Esophagus (tissue), 2 donors: ENCODE data around the gene ATG4D. TPM values are rescaled to one million over a fixed set of nuclear protein-coding genes. Genes with fewer than 3 reads are reported as not detected.
"Not testable (repeated sequence)": the region's sequence is repeated elsewhere in the genome, so short reads cannot be mapped to it uniquely, and the experiment has no call there.

ENCODE experiments used
- H3K27ac ChIP-seq, 2 donors: one replicate each; pipeline ENCODE4 v1.5.1; 2013; ENCODE audit warnings: low read depth in 2 of 2, mild to moderate bottlenecking in 2 of 2, inconsistent platforms in 1 of 2, low read length in 1 of 2, moderate library complexity in 1 of 2
- H3K27me3 ChIP-seq, 2 donors: one replicate each; pipeline ENCODE4 v1.6.1; 2013; ENCODE audit warnings: low read length in 2 of 2, control low read depth in 1 of 2, mild to moderate bottlenecking in 1 of 2; ENCODE audit not compliant: insufficient read depth in 2 of 2, control insufficient read depth in 1 of 2
- H3K36me3 ChIP-seq, 2 donors: one replicate each; pipeline ENCODE4 v1.6.1; 2013; ENCODE audit warnings: low read length in 1 of 2; ENCODE audit not compliant: control insufficient read depth in 2 of 2, insufficient read depth in 2 of 2
- H3K4me1 ChIP-seq, 2 donors: one replicate each; pipeline ENCODE4 v1.6.1; 2013; ENCODE audit warnings: low read length in 1 of 2; ENCODE audit not compliant: control insufficient read depth in 2 of 2, insufficient read depth in 2 of 2
- H3K4me3 ChIP-seq, 2 donors: one replicate each; pipeline ENCODE4 v1.5.1; 2013; ENCODE audit warnings: low read length in 2 of 2, mild to moderate bottlenecking in 2 of 2, low read depth in 1 of 2, moderate library complexity in 1 of 2
- H3K9me3 ChIP-seq, 2 donors: one replicate each; pipeline ENCODE4 v1.6.1; 2013; ENCODE audit warnings: mild to moderate bottlenecking in 2 of 2, low read depth in 1 of 2, low read length in 1 of 2, moderate library complexity in 1 of 2; ENCODE audit not compliant: control insufficient read depth in 2 of 2, insufficient read depth in 1 of 2
- WGBS, 2 donors: extraction: QIAGEN DNeasy Blood & Tissue Kit; methylation state at CpG; one replicate each; pipeline ENCODE4 v1.1.7; 2013; 5-methylcytosine and 5-hydroxymethylcytosine counted together
- polyA plus RNA-seq, 2 donors: library from polyadenylated mRNA; stranded (reverse); fragments of 200-250 nt; gene quantifications; one replicate each; pipeline ENCODE4 v1.2.3, GENCODE V29; 2013
- donor health status: healthy with polysubstance abuse.
- donor health status: Bipolar disorder and iron deficiency.

The ATG4D gene
- polyA plus RNA-seq, 2 donors, result 43.9 to 53.6 TPM

DNA sequence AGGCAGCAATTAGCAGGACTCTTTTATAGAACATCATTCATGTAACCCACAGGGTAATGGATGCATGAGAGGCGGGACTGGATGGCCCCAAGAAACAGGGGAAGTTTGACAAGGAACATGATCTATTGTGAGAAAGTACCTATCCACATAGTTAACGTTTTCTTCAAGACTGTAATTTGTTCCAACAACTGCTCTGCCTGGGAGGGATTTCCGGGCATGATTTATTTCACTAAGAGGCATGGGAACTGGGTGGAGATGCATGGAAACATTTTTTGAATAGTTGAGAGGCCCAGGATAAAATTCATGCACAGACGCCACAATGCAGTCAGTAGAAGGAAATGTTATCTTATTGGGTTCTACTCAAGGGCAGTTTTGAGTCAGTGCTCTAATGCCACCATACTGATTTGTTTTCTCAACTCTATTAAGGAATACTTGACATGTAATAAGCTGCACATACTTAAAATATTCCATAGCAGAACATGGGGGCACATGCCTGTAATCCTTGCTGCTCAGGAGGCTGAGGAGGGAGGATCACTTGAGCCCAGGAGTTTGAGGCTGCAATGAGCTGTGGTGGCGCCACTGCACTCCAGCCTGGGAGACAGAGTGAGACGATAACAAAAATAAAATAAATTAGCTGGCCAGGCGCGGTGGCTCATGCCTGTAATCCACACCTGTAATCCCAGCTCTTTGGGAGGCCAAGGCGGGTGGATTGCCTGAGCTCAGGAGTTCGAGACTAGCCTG lies 9.9 kb upstream of the ATG4D start:
- Histone ChIP-seq H3K4me3 (no peak overlapping the region), H3K36me3 (no peaks in the 10 kb centered on the region), H3K9me3 (no peaks in the 10 kb centered on the region), H3K27me3 (no peaks in the 10 kb centered on the region), H3K4me1 (peaks cover 0 to 5% of the 10 kb centered on the region in 2 donors), H3K27ac (peak overlapping the region; percentile 62 to 70)
- 54 to 55% methylated on average over 10 of the region's 10 CpGs for WGBS, 2 donors

DNA sequence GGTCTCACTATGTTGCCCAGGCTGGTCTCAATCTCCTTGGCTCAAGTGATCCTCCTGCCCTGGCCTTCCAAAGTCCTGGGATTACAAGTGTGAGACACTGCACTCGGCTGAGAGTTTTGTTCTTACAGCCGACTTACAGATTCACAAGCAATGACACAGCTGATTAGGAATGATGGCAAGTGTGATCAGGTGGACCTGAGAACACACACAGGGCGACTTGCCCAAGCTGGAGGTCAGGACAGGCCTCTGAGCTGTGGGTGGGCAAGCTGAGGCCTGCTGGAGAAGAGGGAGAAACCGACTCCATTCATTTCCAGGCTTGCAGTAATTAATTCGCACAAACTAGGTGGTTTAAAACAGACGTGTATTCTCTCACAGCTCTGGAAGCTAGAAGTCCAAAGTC lies 8.1 kb upstream of the ATG4D start:
- WGBS, 2 donors, result 45 to 55% methylated on average over 6 of the region's 6 CpGs
- H3K27me3 ChIP-seq, result no peaks in the 10 kb centered on the region
- H3K9me3 ChIP-seq, result no peaks in the 10 kb centered on the region
- no peaks in the 10 kb centered on the region for H3K36me3 ChIP-seq
- no peak overlapping the region for H3K4me3 ChIP-seq
- peak overlapping the region; percentile 52 to 62 for H3K27ac ChIP-seq
- peaks cover 0 to 5% of the 10 kb centered on the region in 2 donors for H3K4me1 ChIP-seq

DNA sequence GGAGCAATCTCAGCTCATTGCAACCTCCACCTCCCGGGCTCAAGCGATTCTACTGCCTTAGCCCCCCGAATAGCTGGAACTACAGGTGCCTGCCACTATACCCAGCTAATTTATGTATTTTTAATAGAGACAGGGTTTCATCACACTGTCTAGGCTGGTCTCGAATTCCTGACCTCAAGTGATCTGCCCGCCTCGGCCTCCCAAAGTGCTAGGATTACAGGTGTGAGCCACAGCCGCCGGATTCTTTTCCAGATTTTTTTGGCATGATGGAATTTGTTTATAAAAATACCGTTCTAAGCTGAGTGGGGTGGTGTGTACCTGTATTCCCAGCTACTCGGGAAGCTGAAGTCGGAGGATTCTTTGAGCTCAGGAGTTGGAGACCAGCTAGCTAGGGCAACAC lies 6.0 kb upstream of the ATG4D start:
- 73 to 74% methylated on average over 11 of the region's 11 CpGs for WGBS, 2 donors
- no peaks in the 10 kb centered on the region for H3K36me3 ChIP-seq
- H3K9me3 ChIP-seq, result no peaks in the 10 kb centered on the region
- H3K27ac ChIP-seq, result no peak overlapping the region
- H3K27me3 ChIP-seq, result no peaks in the 10 kb centered on the region
- peaks cover 0 to 5% of the 10 kb centered on the region in 2 donors for H3K4me1 ChIP-seq
- H3K4me3 ChIP-seq, result no peak overlapping the region

GRCh38 chr19:10538204-10538983 lies 5.3 kb upstream of the ATG4D start:
- 72 to 73% methylated on average over 20 of the region's 20 CpGs for WGBS, 2 donors
- Histone ChIP-seq H3K4me3 (no peak overlapping the region), H3K27me3 (no peaks in the 10 kb centered on the region), H3K4me1 (peaks cover 0 to 5% of the 10 kb centered on the region in 2 donors), H3K36me3 (no peaks in the 10 kb centered on the region), H3K9me3 (no peaks in the 10 kb centered on the region), H3K27ac (no peak overlapping the region)

- H3K36me3 ChIP-seq, H3K4me1 ChIP-seq, H3K9me3 ChIP-seq, H3K27ac ChIP-seq, H3K4me3 ChIP-seq, H3K27me3 ChIP-seq: not testable (repeated sequence)
- WGBS, 2 donors, result 78% methylated on average over 7 to 9 of the region's 9 CpGs
Observed at GRCh38 chr19:10539016-10539415, 4.7 kb upstream of the ATG4D start.

- peaks cover 0 to 5% of the 10 kb centered on the region in 2 donors for H3K4me1 ChIP-seq
Observed at GRCh38 chr19:10543059-10543419, 665 bp upstream of the ATG4D start.

GRCh38 chr19:10544242-10544752 lies 593 bp downstream of the ATG4D start:
- Histone ChIP-seq H3K27me3 (no peaks in the 10 kb centered on the region), H3K9me3 (peaks cover 0 to 2% of the 10 kb centered on the region in 2 donors), H3K4me3 (peak overlapping the region; percentile 86 to 89), H3K36me3 (peaks cover 5 to 21% of the 10 kb centered on the region in 2 donors), H3K27ac (peak overlapping the region; percentile 76 to 86), H3K4me1 (peaks cover 0 to 5% of the 10 kb centered on the region in 2 donors)
- WGBS, 2 donors, result 15% methylated on average over 22 of the region's 22 CpGs

More at GRCh38 chr19:10543059-10543419, 665 bp upstream of the ATG4D start:
- Histone ChIP-seq H3K27me3 (no peaks in the 10 kb centered on the region), H3K27ac (peak overlapping the region in 1 of 2 donors; percentile 76), H3K9me3 (no peaks in the 10 kb centered on the region), H3K4me3 (peak overlapping the region; percentile 86 to 89), H3K36me3 (peaks cover 0 to 11% of the 10 kb centered on the region in 2 donors)
- 50 to 52% methylated on average over 8 of the region's 8 CpGs for WGBS, 2 donors

DNA sequence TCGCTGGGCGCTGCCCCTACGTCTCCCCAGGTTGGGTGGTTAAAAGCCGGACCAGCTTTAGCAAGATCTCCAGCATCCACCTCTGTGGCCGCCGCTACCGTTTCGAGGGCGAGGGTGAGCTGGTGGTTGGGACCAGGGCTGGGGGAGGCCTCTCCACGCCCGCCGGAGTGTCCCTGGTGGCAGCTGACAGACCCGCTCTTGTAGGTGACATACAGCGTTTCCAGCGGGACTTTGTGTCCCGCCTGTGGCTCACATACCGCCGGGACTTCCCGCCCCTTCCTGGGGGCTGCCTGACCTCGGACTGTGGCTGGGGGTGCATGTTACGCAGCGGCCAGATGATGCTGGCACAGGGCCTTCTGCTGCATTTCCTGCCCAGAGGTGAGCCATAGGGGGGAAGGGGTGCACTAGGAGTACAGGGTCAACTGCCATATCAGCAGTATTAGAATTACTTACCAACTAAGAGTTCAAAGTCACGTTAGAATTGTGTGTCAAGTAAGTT lies 1.1 kb downstream of the ATG4D start:
- WGBS, 2 donors, result 26 to 27% methylated on average over 23 of the region's 23 CpGs
- H3K27me3 ChIP-seq, result no peaks in the 10 kb centered on the region
- H3K27ac ChIP-seq, result peak overlapping the region; percentile 76 to 86
- peaks cover 5 to 21% of the 10 kb centered on the region in 2 donors for H3K36me3 ChIP-seq
- peaks cover 0 to 2% of the 10 kb centered on the region in 2 donors for H3K9me3 ChIP-seq
- H3K4me1 ChIP-seq, result peaks cover 0 to 5% of the 10 kb centered on the region in 2 donors
- H3K4me3 ChIP-seq, result peak overlapping the region; percentile 86 to 89

DNA sequence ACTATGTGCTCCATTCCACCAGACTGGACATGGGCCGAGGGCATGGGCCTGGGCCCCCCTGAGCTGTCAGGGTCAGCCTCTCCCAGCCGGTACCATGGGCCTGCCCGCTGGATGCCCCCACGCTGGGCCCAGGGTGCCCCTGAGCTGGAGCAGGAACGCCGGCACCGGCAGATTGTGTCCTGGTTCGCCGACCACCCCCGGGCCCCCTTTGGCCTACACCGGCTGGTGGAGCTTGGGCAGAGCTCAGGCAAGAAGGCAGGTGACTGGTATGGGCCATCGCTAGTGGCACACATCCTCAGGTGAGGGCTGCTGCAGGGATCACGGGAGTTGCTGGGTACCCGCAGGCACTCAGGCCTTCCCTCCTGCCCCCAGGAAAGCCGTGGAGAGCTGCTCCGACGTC lies 3.1 kb downstream of the ATG4D start:
- no peak overlapping the region for H3K4me3 ChIP-seq

More for the DNA sequence above, 3.1 kb downstream of the ATG4D start:
- H3K36me3 ChIP-seq, result peaks cover 5 to 28% of the 10 kb centered on the region in 2 donors
- H3K4me1 ChIP-seq, result peaks cover 0 to 5% of the 10 kb centered on the region in 2 donors
- H3K27me3 ChIP-seq, result no peaks in the 10 kb centered on the region
- H3K9me3 ChIP-seq, result peaks cover 0 to 2% of the 10 kb centered on the region in 2 donors
- WGBS, 2 donors, result 80 to 90% methylated on average over 17 of the region's 17 CpGs
- H3K27ac ChIP-seq, result no peak overlapping the region
